ENCODE data around the gene SLK.

The SLK gene

DNA sequence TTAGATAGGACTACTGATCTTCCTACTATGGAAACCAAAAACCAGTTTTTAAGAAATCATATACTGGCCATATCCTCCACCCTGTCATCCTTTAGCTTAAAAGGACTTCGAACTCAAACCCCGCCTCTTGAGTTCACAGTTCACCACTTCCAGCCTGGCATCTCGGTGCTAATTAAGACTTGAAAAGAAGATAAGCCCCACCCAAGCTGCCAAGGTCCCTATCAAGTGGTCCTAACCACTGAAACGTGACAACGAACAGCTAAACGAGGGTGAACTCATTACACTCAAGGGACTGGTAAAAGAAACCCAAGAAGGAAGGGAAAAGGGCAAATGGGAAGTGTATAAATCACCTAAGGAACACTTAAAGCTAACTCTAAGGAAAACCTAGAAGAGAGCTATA lies 102.7 kb downstream of the SLK start:
- no peak overlapping the region for H3K4me3 ChIP-seq (ENCODE audit: low read length, poor library complexity, severe bottlenecking)

DNA sequence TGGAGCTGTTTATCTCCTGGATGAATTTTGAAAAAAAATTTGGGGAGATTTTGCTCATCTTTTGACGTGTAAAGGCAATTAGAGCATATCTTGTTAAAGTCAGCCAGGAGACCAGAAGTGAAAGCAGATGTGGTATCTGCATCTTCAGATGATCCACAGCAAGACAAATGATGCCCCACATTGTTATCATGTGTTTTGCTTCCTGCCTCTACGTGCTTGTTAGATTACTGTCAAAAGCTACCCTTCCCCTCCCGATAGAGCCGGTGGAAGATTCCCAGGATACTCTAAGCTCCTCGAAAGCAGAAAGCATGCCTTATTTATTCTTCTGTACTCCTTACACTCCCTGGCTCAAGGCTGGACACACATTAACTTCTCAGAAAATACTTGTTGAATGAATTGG lies 105.8 kb downstream of the SLK start:
- Histone ChIP-seq H2AFZ (ENCODE audit: low read length) (no peak overlapping the region), H4K20me1 (ENCODE audit: insufficient read depth, low read length, poor library complexity, severe bottlenecking) (no peaks in the 10 kb centered on the region), H3K4me3 (ENCODE audit: low read length, poor library complexity, severe bottlenecking) (no peak overlapping the region), H3K27me3 (ENCODE audit: insufficient read depth, low read length, poor library complexity, severe bottlenecking) (no peaks in the 10 kb centered on the region), H3K9me3 (ENCODE audit: insufficient read depth, low read depth, low read length) (no peaks in the 10 kb centered on the region), H3K9ac (ENCODE audit: low read depth, low read length, poor library complexity, severe bottlenecking) (no peak overlapping the region), H3K4me1 (ENCODE audit: insufficient read depth, low read length, poor library complexity, severe bottlenecking) (no peaks in the 10 kb centered on the region), H3K9me2 (replicated peaks; ENCODE audit: low read depth, low read length) (no peaks in the 10 kb centered on the region), H3K4me2 (ENCODE audit: low read depth, low read length, poor library complexity, severe bottlenecking) (no peak overlapping the region), H3K36me3 (ENCODE audit: insufficient read depth, low read length) (no peaks in the 10 kb centered on the region), H3F3A (ENCODE audit: low read depth) (no peaks in the 10 kb centered on the region), H3K79me2 (ENCODE audit: insufficient read depth, low read length) (no peaks in the 10 kb centered on the region)
- TF ChIP-seq EZH2phosphoT487 (IDR thresholded peaks at IDR 0.05; ENCODE audit: borderline replicate concordance) = no peak
- TF ChIP-seq, protein P1, sequence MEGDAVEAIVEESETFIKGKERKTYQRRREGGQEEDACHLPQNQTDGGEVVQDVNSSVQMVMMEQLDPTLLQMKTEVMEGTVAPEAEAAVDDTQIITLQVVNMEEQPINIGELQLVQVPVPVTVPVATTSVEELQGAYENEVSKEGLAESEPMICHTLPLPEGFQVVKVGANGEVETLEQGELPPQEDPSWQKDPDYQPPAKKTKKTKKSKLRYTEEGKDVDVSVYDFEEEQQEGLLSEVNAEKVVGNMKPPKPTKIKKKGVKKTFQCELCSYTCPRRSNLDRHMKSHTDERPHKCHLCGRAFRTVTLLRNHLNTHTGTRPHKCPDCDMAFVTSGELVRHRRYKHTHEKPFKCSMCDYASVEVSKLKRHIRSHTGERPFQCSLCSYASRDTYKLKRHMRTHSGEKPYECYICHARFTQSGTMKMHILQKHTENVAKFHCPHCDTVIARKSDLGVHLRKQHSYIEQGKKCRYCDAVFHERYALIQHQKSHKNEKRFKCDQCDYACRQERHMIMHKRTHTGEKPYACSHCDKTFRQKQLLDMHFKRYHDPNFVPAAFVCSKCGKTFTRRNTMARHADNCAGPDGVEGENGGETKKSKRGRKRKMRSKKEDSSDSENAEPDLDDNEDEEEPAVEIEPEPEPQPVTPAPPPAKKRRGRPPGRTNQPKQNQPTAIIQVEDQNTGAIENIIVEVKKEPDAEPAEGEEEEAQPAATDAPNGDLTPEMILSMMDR (conservative IDR thresholded peaks at IDR 0.05; ENCODE audit: low read length) = no peak

More for the DNA sequence above, 102.7 kb downstream of the SLK start:
- Histone ChIP-seq H3K9me2 (replicated peaks; ENCODE audit: low read depth, low read length) (no peaks in the 10 kb centered on the region), H3K9me3 (ENCODE audit: insufficient read depth, low read depth, low read length) (no peaks in the 10 kb centered on the region), H3K79me2 (ENCODE audit: insufficient read depth, low read length) (no peaks in the 10 kb centered on the region), H2AFZ (ENCODE audit: low read length) (no peak overlapping the region), H3K27me3 (ENCODE audit: insufficient read depth, low read length, poor library complexity, severe bottlenecking) (no peaks in the 10 kb centered on the region), H4K20me1 (ENCODE audit: insufficient read depth, low read length, poor library complexity, severe bottlenecking) (no peaks in the 10 kb centered on the region), H3K36me3 (ENCODE audit: insufficient read depth, low read length) (no peaks in the 10 kb centered on the region), H3F3A (ENCODE audit: low read depth) (no peaks in the 10 kb centered on the region), H3K9ac (ENCODE audit: low read depth, low read length, poor library complexity, severe bottlenecking) (no peak overlapping the region), H3K4me2 (ENCODE audit: low read depth, low read length, poor library complexity, severe bottlenecking) (no peak overlapping the region), H3K4me1 (ENCODE audit: insufficient read depth, low read length, poor library complexity, severe bottlenecking) (no peaks in the 10 kb centered on the region)
- TF ChIP-seq, protein P1 (conservative IDR thresholded peaks at IDR 0.05; ENCODE audit: low read length) = no peak
- no peak for TF ChIP-seq EZH2phosphoT487 (IDR thresholded peaks at IDR 0.05; ENCODE audit: borderline replicate concordance)

GRCh38 chr10:104074505-104074904 lies 107.6 kb downstream of the SLK start:
- Histone ChIP-seq H3K9ac (ENCODE audit: low read depth, low read length, poor library complexity, severe bottlenecking) (no peak overlapping the region), H3K79me2 (ENCODE audit: insufficient read depth, low read length) (no peaks in the 10 kb centered on the region), H3K4me2 (ENCODE audit: low read depth, low read length, poor library complexity, severe bottlenecking) (no peak overlapping the region), H2AFZ (ENCODE audit: low read length) (no peak overlapping the region), H3K9me2 (replicated peaks; ENCODE audit: low read depth, low read length) (no peaks in the 10 kb centered on the region), H3K27me3 (ENCODE audit: insufficient read depth, low read length, poor library complexity, severe bottlenecking) (no peaks in the 10 kb centered on the region), H3K36me3 (ENCODE audit: insufficient read depth, low read length) (no peaks in the 10 kb centered on the region), H3K4me1 (ENCODE audit: insufficient read depth, low read length, poor library complexity, severe bottlenecking) (no peaks in the 10 kb centered on the region), H3F3A (ENCODE audit: low read depth) (no peaks in the 10 kb centered on the region), H3K9me3 (ENCODE audit: insufficient read depth, low read depth, low read length) (no peaks in the 10 kb centered on the region), H4K20me1 (ENCODE audit: insufficient read depth, low read length, poor library complexity, severe bottlenecking) (no peaks in the 10 kb centered on the region), H3K4me3 (ENCODE audit: low read length, poor library complexity, severe bottlenecking) (no peak overlapping the region)
- TF ChIP-seq, protein P1 (conservative IDR thresholded peaks at IDR 0.05; ENCODE audit: low read length) = no peak
- TF ChIP-seq EZH2phosphoT487 (IDR thresholded peaks at IDR 0.05; ENCODE audit: borderline replicate concordance) = no peak
